Cerebellar nuclear complex (tissue), 1 donor: Measurements from ENCODE around the gene CCT8.
"Not testable (repeated sequence)": the region's sequence is repeated elsewhere in the genome, so short reads cannot be mapped to it uniquely, and the experiment has no call there.

ENCODE experiments used
- DNase-seq, 2 experiments: peaks; one replicate each; lab custom pipeline; 2025; lab: John Stamatoyannopoulos, UW

The CCT8 gene

DNA sequence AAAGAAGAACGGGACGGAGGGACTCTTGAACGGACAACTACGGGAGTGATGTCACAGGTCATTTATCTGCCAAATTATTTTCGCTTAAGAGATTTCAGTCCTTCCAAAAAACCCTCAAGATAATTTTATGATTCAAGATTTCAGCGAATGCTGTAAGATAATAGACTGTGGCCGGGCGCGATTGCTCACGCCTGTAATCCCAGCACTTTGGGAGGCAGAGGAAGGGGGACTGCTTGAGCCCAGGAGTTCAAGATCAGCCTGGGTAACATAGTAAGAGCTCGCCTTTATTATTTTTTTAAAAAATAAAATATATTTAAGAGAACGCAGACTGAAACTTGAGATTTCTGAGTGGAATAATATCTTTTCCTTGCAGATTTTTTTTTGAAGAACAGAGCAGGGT lies 54.9 kb downstream of the CCT8 start:
- no peak for DNase-seq

DNA sequence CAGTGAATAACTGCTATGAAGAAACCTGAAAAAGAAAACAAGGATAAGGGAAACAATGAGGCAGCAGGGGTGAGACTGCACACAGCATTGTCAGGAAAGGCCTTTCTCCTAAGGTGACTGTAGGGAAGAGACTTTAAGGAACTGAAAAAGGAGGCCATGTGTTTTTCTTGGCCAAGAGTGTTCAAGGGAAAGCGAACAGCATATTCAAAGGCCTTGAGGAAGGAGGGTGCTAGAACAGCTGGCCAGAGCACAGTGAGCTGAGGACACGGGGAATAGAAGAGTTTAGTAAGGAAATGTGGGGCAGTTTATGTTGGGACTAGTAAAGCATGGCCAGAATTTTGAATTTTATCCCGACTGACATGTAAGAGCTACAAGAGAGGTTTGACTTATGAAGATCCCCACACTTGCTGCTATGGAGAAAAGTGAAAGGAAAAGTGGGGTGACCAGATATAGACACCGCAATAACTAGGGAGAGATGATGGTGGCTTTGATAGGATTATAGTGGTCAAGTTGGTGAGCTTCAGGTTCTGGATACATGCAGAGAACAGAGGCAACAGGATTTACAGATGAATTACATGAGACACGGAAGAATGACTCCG lies 55.7 kb downstream of the CCT8 start:
- no peak for DNase-seq

DNA sequence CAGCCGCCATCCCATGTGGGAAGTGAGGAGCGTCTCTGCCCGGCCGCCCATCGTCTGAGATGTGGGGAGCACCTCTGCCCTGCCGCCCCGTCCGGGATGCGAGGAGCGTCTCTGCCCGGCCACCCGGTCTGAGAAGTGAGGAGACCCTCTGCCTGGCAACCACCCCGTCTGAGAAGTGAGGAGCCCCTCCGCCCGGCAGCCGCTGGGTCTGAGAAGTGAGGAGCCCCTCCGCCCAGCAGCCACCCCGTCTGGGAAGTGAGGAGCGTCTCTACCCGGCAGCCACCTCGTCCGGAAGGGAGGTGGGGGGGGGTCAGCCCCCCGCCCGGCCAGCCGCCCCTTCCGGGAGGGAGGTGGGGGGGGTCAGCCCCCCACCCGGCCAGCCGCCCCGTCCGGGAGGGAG lies 62.2 kb downstream of the CCT8 start:
- not testable (repeated sequence) for DNase-seq

DNA sequence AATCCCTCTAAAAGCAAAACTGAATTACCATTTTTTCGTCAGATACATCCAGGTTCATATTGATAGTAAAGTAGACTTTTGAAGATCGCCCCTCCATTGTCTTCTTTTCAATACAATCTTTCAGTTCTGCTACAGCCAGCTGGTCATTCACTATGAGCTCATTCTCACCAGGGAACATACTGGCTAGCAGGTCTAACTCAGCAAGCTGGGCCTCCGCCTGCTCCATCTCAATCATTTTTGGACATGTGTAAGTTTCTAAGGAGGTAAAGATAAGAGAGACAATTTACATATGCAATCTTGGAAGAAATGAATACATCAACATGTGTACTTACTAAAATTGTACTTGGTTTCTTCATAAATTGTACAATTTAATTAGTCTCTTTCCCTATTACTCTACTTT lies 65.1 kb downstream of the CCT8 start:
- no peak for DNase-seq

DNA sequence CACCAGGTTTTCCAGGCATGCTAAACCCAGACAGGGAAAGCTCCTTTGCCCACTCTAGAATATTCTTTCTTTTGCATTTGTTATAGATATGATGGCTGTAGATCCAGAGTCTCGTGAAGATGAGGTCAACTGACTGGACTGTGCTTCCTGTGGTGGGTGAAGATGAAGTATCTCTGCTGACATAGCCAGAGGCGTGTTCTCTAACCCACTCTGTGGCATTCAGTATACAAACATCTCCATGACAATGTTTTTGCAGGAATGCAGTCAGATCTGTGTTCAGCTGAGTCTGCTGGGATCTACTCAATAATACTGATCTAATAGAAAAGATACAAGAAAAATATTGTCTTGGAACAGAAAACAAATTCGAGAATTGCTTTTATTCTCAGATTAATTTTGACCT lies 65.6 kb downstream of the CCT8 start:
- DNase-seq, result no peak

DNA sequence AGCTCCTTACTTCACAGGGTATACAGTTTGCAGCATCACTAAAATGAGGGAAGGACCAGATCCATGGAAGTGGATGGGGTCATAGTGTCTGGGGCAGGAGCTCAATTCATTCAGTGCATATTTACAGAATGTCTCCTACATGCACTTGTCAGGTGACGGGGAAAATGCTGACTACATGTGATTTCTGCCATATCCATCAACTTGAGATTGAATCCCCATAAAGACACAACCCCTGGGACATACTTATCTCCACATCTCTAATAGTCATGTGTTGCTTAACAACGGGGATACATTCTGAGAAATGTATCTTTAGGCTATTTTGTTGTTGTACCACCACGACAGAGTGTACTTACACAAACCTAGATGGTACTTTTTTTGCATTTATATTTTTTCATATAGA lies 66.3 kb downstream of the CCT8 start:
- DNase-seq, result no peak
